ENCODE results near the gene ZNF605. TPM values are rescaled to one million over a fixed set of nuclear protein-coding genes. Genes with fewer than 3 reads are reported as not detected.

ZNF605 gene
- total and polyA plus RNA-seq, 2 of the 8 experiments (the other 6 are each of a cell fraction or from before 2014, with no cell fraction given) = 3.6 to 20.3 TPM

- Histone ChIP-seq H3K79me1 (ENCODE audit: low read depth, low read length) (peaks cover 9% of the 10 kb centered on the region), H2BK20ac (ENCODE audit: low read length) (no peak overlapping the region), H3K56ac (replicated peaks; ENCODE audit: insufficient read length, low read depth, low read length) (no peak overlapping the region), H2AFZ (ENCODE audit: low read length) (no peak overlapping the region), H3K4me3 (ENCODE audit: extremely low read depth in 1 of 4, insufficient read depth in 2 of 4, low read depth in 3 of 4, low read length in 4 of 4) (no peak overlapping the region), H2BK15ac (ENCODE audit: low read length) (no peak overlapping the region), H2BK12ac (ENCODE audit: low read depth, low read length) (no peak overlapping the region), H3K9me3 (ENCODE audit: insufficient read depth in 2 of 2, low read depth in 1 of 2, low read length in 1 of 2) (peaks cover 59 to 81% of the 10 kb centered on the region in 2 experiments), H4K91ac (replicated peaks; ENCODE audit: insufficient read length, low read length) (no peak overlapping the region), H3K36me3 (ENCODE audit: control insufficient read depth in 2 of 4, insufficient read depth in 4 of 4, low read length in 3 of 4) (peaks cover 6 to 71% (median 35%) of the 10 kb centered on the region in 4 experiments; a peak in 7 of 8 replicates), H3K9ac (replicated peaks in 1 of 4; ENCODE audit: extremely low read depth in 1 of 4, low read depth in 3 of 4, low read length in 3 of 4) (no peak overlapping the region), H2BK120ac (replicated peaks; ENCODE audit: low read depth, low read length) (no peak overlapping the region), H4K8ac (ENCODE audit: extremely low read depth, insufficient read depth, low read length) (no peak overlapping the region), H2BK5ac (ENCODE audit: low read depth, low read length) (no peak overlapping the region), H3K79me2 (ENCODE audit: control insufficient read depth in 1 of 2, insufficient read depth in 2 of 2, low read length in 2 of 2) (peaks cover 8 to 12% of the 10 kb centered on the region in 2 experiments), H3K4me2 (ENCODE audit: insufficient read depth in 1 of 2, low read depth in 2 of 2, low read length in 2 of 2) (no peak overlapping the region), H3K27me3 (replicated peaks in 1 of 4; ENCODE audit: control insufficient read depth in 3 of 4, extremely low read depth in 1 of 4, insufficient read depth in 3 of 4, low read length in 3 of 4) (no peaks in the 10 kb centered on the region), H3K18ac (ENCODE audit: extremely low read depth, low read length) (no peak overlapping the region), H3K23me2 (ENCODE audit: low read depth, low read length) (peaks cover 4% of the 10 kb centered on the region), H2AK5ac (ENCODE audit: low read depth, low read length) (no peak overlapping the region), H3K14ac (ENCODE audit: insufficient read length) (no peak overlapping the region), H3K4me1 (replicated peaks in 1 of 4; ENCODE audit: control insufficient read depth in 3 of 4, insufficient read depth in 4 of 4, low read length in 3 of 4) (no peaks in the 10 kb centered on the region), H3K23ac (ENCODE audit: insufficient read length) (no peak overlapping the region), H3K4ac (replicated peaks; ENCODE audit: insufficient read length, low read depth, low read length) (no peak overlapping the region), H3K27ac (ENCODE audit: low read depth, low read length) (no peak overlapping the region), H4K5ac (ENCODE audit: insufficient read length, low read depth, low read length) (no peak overlapping the region), H4K20me1 (replicated peaks in 1 of 2; ENCODE audit: control insufficient read depth in 1 of 2, insufficient read depth in 2 of 2, low read length in 2 of 2) (peaks cover 0 to 4% of the 10 kb centered on the region in 2 experiments)
- ChIA-PET POLR2A (ENCODE audit: partially characterized antibody) (interaction anchor here (0.5 to 0.9 kb wide), 4 partner anchors 16 to 91 kb away, joined by 3 read pairs; partner anchors contain the start of gene ZNF84), CTCF (ENCODE audit: partially characterized antibody) (interaction anchor here (0.9 kb wide), 1 partner anchor 112 kb away, joined by 3 read pairs; no protein-coding TSS in a partner anchor)
- DNase-seq (ENCODE audit: low read depth in 1 of 2, low spot score in 2 of 2) (no peak), FAIRE-seq (no peak)
- 84% methylated on average over 8 of the region's 8 CpGs; no CpG with 5 or more reads in 1 of the 2 experiments for WGBS, 2 experiments (ENCODE audit: extremely low coverage in 1 of 2, insufficient coverage in 1 of 2, insufficient read length in 1 of 2, insufficient replicate concordance in 2 of 2, low coverage in 1 of 2, low lambda C conversion rate in 2 of 2, missing lambda C conversion rate in 1 of 2)
- no peak for TF ChIP-seq FOSL1 (IDR thresholded peaks at IDR 0.05; ENCODE audit: insufficient read depth, low read depth, low read length)
- TF ChIP-seq MAX (IDR thresholded peaks at IDR 0.05) = no peak
- no peak for TF ChIP-seq BACH1 (IDR thresholded peaks at IDR 0.05; ENCODE audit: low read length)
- no peak for TF ChIP-seq TCF12 (IDR thresholded peaks at IDR 0.05; ENCODE audit: low read depth, low read length)
- TF ChIP-seq KDM4A (IDR thresholded peaks at IDR 0.05; ENCODE audit: low read depth, low read length, severe bottlenecking) = no peak
- TF ChIP-seq GABPA (IDR thresholded peaks at IDR 0.05; ENCODE audit: borderline replicate concordance, insufficient read depth, low read length) = no peak
- no peak for TF ChIP-seq RFX5 (IDR thresholded peaks at IDR 0.05; ENCODE audit: borderline replicate concordance, low read depth, low read length)
- no peak for TF ChIP-seq RAD21 (IDR thresholded peaks at IDR 0.05 in 1 of 2, conservative IDR thresholded peaks at IDR 0.05 in 1 of 2; ENCODE audit: low read depth in 2 of 2, low read length in 2 of 2)
- TF ChIP-seq JUND (IDR thresholded peaks at IDR 0.05; ENCODE audit: low read length) = no peak
Measured at GRCh38 chr12:132946246-132946820, 9.8 kb downstream of the ZNF605 start.
